Forelimb muscle (tissue), 1 donor: Measurements from ENCODE around the gene DNM1. TPM values are rescaled to one million over a fixed set of nuclear protein-coding genes. Genes with fewer than 3 reads are reported as not detected.

ENCODE experiments used
- DNase-seq: peaks from one replicate; pipeline ENCODE4 v3.0.0-alpha.2; 2013; ENCODE audit warnings: low read depth
- polyA plus RNA-seq: library from polyadenylated mRNA; unstranded; fragments of 120-200 nt; gene quantifications from one replicate; pipeline ENCODE4 v1.2.1, GENCODE V29; 2013; ENCODE audit not compliant: insufficient read length

The DNM1 gene
- polyA plus RNA-seq, 1 donor = 53.3 TPM

DNA sequence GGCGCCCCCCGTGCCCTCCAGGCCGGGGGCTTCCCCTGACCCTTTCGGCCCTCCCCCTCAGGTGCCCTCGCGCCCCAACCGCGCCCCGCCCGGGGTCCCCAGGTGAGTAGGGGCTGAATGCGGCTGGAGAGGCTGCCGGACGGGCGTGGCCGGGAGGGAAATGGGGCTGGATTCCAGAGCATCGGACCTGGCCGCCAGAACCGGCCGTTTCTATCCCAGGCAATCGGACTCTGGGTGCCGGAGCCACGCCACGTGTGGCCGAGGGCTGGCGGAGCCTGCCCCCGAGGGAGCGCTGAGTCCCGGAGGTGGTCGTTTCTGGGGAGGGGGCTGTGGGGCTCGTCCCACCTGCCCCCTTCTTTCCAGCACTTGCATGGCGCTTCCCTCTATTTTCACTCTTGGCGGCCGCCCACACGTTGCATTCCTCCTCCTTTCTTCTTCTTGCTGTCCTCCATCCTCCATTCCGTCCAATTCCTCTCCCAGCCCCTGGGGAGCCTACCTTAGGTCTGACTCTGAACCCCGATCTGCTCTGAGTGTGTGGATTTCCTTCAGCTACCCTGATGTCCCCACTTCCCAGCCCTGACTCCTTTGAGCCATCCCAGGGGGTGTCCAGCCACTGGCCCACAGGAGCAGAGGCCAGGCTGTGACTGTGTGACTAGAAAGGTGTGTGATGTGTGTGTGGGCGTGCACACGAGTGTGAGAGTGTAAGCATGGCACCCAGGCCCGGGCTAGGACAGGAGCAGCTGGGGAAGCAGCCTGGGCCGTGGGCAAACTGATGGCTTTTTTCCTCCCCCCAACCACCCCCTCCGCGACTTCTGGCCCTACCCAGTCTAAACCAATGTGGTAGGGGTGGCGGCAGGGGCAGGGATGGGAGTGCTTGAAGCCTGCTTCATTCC, 47.9 kb downstream of the DNM1 start:
- DNase-seq = no peak

DNA sequence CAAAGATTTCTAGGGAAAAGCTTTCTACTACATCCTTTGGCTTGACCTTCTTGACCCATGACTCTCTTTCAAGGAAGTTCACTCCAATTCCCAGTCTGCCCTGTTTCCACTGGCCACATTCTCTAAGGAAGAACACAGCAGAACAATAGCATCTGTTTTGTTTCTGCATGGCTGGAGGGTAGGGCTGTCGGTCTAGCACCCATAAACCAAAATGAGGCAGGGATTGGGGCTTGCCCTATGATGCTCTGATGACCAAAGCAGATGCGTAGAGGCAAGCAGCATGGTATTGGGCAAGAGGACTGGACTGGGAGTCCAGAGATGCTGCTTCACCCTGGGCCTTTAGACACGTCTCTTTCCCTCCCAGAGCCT, 48.5 kb downstream of the DNM1 start:
- DNase-seq = no peak

DNA sequence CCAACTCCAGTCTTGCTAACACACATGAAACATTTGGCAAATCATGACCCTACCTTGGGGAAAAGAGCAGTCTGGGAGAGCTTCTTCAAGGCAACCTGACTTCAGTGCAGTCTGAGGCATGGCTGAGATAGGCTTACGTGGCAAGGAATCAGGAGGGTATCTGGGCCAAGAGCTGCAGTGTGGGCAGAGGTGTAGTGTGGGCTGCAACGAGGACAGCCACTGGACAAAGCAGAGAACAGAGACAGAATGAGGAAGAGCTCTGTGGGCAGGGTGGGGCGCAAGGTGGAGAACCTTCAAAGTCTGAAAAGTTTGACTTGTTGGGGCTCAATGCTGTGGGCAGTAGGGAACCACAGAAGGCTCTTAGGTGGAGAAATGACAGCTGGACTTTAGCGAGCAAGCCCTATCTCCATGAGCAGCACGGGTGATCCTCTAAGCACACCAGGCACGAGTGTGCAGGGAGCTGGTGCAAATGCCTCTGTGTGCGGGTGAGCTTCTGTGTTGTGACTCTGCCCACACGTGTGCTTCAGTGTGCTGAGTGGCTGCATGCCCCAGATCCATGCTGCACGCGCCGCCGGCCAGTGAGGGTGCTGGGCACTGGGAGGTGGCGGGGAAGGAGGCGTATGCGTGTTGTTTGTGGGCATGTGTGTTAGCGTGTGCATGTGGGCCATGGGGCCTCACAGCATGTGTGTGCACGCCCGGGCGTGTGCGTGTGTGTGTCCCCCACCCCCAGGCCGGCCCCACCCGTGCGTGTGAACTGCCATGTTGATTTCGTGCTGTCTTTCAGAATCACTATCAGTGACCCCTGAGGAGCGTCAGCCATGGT, 49.3 kb downstream of the DNM1 start:
- no peak for DNase-seq

DNA sequence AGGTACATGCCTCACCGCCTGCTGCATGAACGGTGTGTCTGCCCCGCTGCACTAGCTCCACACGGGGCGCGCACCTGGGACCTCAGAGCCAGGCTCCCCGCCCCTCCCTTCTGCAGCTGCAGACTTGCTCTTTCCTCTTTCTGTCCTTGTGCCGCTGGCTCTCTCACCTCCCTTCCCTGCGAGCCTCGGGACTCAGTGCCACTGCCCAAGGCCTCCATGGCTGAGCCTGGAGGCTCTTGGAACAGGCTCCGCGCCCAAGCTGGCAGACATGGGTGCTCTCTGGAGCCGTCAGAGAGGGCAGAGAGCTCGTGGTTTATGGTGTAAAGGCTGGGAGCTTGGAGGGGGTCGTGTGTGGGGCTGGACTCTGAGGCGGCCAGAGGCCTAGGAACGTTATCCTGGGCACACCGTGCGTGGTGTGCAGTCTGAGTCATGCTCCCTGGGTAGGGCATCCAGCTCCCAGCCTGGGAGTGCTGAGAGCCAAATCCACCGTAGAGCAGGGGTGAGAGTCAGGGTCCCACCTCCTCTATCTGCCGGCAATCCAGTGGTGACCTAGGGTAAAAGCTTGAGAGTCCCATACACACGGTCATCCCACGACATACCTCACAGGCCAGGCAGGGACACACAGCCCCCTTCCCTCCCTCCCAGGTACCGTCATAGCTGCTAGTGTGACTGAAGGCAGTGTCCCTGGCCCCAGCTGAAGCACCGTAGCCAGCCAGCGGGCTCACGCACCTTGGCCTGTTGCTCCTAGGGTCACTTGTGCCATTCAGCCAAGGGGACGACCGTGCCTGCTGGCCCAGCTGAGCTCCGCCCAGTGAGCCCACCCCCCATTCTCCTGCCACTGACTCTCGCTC, 50.2 kb downstream of the DNM1 start:
- no peak for DNase-seq

DNA sequence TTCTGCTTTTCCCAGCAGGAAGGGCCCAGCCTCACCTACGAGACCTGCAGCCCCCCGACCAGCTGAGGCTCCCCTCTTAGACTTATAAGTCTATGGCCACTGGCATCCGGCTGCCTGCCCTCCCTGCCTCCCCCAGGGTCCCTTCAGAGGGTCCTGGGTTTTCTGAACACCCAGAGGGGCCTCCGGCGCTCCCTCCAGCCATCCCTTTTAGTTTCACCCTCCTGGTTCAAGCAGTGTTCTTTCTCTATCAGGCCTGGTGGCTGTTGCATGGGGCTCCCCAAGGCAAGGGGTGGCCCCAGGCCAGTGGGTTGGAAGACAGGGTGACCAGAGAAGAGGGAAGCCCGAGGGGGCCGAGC, 50.8 kb downstream of the DNM1 start:
- no peak for DNase-seq

DNA sequence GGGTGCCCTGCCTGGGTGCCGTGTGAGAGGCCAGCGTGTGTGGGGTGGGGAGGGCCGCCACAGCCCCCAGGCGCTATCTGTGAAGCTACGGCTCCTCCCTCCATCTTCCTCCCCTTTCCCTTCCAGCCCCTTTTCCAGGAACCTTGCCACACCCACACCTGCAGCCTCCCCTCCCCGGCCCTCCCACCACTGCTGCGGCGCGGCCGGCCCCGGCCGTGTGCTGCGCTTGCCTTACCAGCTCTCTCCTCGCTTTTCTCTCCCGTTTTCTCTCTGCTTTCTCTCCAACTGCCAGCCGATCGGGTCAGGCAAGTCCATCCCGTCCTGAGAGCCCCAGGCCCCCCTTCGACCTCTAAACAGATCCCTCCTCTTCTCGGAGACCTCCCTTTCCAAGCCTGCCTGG, 51.2 kb downstream of the DNM1 start:
- DNase-seq = no peak

DNA sequence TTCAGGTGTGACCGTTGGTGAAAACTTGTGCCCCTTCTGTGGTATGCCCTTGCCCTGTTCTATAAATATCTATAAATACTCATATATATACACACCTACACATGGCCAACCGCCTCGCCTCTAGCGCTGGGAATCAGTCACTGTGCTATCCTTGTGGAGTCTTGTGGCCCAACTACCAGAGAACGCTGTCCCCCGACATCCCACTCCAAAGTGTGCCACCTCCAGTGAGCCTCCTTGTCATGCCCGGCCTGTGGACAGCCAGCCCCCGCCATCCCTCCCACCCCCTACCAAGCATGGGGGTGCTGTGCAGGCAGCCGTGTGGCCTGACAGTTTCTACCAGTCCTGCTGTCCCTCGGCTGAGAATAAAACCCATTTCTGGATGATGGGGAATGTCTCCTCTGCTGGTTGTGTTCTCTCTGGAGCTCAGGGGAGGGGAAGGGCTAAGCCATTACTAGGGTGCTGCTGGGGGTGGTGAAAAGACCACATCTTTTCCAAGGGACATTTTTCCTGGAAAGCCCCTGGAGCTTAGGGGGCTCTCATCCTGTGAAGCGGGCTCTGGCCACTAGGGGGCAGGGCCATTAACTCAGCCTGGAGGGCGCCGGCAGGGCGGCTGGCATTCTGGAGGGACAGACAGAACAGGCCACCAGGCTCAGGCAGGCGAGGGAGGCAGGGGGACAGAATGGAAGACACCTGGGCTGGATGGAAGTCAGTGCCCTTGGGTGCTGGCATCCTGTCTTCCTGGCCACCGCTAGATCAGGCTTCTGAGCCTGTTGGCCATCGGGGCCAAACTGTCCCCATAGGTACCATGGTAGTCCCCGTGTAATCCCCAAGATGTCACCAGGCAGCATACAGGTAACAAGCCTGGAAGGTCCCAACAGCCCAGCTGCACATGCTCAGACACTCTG, 51.9 kb downstream of the DNM1 start:
- DNase-seq = no peak

DNA sequence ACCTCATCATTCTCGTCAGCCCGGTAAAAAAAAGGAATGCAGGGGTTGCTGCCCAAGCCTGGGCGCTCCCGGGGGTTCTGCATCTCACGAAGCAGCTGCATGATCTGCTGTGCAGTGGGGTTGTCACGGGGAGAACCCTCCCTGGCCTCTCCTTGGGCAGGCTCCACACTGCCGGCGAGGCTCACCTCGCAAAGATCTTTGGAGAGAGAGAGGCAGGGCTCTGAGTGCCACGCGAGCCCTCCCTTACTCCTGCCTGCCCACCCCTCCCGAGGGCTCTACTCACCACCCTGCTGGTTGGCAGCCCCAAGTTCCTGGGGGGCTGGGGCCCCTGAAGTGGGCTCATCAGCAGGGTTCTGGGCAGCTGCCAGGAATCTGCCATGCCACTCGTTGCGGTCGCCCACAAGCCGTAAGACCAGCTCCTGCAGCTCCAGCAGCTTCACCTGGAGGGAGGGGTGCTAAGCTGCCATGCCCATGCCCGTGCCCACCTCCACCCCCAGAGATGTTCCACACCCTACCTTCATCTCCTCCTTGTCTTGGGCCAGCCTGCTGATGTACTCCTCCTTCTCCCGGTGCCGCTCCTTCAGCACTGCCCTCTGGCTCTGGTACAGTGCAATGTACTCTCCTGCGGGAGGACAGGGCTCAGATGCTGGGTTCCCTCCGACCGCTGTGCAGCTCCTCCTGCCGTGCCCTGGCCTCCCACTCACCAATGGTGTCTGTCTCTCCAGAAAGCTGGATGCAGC, 54.1 kb downstream of the DNM1 start:
- no peak for DNase-seq

DNA sequence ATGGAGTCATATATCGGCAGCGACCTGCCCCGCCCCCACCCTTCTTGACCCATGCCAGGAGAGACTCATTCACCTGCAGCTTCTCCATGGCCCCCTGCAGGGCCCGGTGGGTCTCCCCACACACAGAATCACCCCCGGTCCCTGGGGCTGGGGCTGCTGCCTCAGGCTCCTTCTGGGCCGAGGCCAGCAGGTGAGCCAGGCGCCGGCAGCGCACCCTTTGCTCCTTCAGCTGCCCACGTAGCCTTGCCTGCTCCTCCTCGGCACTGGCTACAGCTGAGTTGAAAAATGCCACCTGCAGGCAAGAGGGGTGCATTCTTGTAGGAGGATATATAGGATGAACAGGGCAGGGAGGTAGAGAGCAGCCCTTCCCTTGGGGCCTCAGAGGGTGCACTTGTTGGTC, 54.7 kb downstream of the DNM1 start:
- no peak for DNase-seq

DNA sequence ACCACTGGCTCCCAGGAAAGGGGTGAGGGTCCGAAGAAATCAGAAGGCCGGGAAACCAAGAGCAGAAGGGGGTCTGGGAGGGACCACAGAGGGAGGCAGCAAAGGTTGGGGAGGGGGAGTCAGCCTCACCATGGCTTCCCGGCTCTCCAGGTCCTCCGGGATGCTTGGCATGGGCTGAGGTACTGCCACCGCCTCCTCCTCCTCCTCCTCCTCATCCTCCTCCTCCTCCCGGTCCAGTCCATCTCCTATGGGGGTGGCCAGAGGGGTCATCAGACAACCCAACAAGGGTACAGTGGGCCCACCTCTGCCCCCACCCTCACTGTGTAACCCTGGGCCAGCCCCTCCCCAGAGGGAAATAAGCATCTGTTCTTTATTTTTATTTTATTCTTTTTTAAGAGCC, 55.1 kb downstream of the DNM1 start:
- DNase-seq = no peak

DNA sequence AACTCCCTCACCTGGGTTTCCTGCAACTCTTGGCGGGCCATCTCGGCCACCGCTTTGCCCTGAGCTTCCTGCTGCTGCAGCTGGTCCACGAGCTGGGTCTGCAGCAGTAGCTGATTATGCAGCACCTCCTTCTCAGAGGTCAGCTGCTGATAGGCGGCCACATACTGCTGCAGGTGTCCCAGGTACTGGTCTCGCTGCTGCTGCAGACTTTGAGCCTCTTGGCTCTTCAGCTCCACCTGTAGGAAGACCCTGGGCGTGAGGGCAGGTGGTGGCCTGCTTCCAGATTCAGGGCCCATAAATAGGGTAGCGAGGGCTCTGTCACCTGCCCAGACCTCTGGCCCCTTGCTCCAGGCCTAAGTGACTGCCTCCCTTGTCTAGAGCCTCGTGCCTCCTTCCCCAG, 56.0 kb downstream of the DNM1 start:
- DNase-seq = no peak

DNA sequence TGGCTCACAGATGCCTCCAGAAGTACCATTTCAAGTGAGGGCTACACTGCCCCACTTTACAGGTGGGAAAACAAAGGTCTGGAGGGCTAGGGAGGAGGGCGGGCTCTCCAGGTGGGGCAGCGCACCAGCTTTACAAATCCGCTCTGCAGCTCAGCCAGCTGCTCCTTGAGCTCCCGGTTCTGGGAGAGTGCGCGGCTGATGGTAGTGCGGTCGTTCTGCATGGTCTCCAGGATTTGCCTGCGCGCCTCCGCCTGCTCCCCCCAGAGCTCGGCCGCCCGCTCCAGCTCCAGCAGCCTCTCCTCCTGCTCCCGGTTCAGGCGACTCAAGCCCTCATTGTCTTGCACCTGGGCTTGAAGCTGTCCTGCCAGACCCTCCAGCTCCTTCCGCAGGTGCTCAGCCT, 57.2 kb downstream of the DNM1 start:
- no peak for DNase-seq

DNA sequence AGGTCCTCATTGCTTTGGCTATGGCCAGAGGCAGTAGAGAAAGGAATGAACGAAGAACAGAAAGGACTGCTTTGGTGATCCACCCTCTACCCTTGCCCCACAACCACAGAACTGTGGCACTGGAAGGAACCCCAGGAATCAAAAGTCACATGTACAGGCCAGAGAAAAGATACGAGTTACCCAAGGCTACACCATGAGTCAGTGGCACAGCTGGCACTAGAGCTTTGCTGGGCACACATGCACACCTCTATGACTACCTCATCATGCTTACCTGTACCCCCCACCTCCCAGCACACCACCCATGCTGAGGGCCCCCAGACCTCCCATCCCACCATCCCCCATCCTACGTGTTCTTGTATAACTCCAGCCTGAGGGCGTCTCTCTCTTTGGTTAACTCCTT, 59.5 kb downstream of the DNM1 start:
- no peak for DNase-seq

DNA sequence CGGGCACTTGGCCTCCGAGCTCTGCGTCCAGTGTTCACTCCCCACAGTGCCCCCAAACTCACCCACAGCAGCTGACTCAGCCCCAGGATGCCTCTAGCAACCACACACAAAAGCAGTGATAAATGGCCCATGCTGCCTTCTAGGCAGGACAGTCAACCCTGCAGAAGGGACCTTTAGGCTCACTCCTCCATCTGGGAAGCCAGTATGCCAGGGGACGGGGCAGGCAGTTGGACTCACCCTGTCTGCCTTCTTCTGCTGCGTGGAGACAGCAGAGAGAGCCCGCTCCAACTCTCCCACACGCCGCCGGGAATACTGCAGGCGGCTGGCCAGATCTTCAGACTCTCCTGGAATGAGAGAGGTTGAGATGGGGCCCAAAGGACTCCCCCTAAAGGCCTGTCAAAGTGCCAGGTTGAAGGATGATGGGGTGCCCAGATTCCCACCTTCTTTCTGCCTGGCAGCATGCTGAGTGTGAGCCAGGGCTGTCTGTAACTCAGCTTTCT, 62.2 kb downstream of the DNM1 start:
- no peak for DNase-seq

DNA sequence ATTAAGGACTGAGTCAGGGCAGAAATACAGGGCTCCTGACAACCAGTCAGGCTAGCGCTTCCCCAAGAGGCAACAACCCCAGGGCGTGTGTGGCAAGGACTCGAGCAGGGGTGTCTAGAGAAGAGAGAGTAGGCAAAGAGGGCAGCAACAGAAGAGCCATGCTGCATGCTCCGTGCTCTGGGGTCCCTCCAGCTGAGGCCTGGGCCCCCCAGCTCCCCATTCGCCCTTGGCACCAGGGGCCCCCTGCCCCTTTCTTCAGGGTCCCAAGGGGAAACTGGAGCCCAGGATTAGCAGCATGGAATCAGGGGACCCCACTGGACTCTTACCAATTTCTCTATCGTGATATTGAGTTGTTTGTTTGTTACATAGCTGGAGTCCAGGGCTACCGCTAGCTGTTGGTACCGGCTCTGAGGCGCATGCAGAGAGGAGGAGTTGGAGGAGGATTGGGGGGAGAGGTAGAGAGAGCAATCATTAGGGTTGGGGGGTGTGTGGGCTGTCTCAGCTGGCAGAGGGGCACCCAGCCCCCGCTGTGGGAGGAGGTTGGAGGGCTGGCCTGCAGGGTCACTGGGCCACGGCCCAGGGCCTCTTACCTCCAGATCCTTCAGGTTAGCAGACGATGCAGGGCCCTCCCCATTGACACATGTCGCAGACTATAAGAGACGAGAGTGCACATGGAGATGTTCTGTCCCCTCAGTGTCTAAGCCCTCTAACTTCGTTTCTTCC, 63.9 kb downstream of the DNM1 start:
- DNase-seq = no peak

DNA sequence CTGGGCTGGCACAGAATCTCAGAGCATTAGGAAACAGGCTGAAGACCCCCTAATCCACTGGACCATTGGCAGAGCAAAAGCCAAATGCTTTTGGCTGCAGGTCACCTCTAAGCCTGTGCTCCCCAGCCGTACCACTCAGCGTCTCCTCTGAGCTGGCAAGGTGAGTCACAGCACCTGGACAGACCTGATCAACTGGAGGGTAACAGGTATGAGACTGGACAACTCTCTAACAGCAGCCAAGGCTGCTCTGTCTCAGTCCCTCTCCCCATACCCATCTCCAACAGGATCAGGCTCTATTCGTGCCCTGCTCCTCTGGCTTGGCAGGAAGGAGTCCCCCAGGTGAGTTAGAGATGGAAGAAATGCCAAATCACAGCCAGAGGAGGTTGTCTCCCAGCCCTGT, 67.9 kb downstream of the DNM1 start:
- DNase-seq = no peak

DNA sequence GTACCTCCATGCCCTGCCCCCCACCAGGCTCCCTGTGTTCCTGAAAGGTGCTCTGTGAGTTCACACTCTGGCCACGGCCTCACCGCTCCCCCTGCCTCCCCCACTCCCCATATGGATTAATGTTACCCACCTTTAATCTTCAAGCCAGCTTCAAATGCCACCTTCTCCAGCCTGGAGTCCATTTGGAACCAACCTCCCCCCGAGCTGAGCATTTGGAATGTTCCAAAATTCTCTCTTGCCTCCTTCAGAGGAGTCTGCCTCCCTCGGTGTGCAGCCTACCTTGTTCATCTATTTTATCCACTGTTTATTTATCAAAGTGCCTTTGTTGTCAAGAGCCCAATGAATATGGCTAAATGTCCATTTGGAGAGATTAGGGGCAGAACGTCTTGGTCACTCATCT, 68.3 kb downstream of the DNM1 start:
- no peak for DNase-seq

DNA sequence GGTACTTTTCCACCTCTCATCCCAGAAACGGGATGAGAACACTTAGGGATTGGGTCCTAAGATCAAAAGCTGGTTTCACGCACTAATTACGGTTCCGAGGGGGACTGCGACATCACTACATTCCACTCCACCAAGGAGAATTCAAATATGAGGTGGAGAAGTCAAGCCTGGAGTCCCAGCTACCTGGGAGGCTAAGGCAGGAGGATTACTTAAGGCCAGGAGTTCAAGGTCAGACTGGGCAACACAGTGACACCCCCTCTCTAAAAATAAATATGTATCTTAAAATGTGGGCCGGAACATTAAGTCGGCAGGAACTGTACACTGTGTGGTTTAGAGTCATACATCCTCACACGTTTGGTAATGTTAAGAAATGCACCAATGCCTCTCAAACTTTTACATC, 71.1 kb downstream of the DNM1 start:
- no peak for DNase-seq

DNA sequence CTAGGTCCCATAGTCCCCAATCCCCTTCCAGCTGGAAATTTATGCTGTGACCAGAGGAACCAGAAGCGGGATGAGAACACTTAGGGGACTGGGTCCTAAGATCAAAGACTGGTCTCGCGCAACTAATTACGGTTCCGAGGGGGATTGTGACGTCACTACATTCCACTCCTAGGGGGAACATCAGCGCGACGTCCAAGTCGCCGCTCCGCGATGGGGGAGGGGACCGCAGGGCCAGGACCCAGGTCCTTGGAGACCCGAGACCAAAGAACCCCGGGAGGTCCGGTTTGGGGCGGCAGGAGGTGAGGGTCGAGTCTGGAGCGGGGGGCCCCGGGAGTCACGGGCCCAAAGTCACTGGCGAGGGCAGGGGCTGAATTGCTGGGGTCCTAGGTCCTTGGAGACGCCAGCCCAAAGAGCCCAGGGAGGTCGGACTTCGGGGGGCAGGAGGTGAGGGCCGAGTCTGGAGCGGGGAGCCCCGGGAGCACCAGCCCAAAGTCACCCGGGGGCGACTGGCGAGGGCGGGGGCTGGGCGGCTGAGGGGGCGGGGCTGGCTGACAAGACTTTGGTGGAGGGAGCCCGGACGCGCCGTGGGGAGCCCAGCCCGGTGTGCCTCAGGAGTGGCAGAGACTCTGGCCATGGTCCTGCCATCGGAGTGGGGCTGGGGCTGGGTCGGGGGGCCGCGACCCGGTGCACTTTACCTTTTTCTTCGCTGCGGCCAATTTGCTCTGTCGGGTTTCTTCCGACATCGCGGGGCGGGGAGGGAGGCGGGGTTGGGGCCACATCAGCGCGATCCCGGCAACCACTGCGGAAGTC, 72.2 kb downstream of the DNM1 start, which contains the start of gene GOLGA2:
TSS of gene GOLGA2 (minus strand) at position 810 of the 810 bp plus-strand sequence. CDS start at position 779, 31 bp downstream.
- no peak for DNase-seq
